Smooth muscle cell (in vitro differentiated cells): ENCODE measurements around the gene CBX6. TPM values are rescaled to one million over a fixed set of nuclear protein-coding genes. Genes with fewer than 3 reads are reported as not detected.

Experiments used
- DNase-seq: peaks from one replicate; lab custom pipeline; 2025; ENCODE audit not compliant: unreplicated experiment; lab: John Stamatoyannopoulos, UW
- H2AFZ ChIP-seq: fragments of 200-600 bp; sonication (generic); 2 replicates; pipeline ENCODE4 v1.6.0; 2016; ENCODE audit warnings: antibody characterized with exemption, low read depth, mild to moderate bottlenecking
- H3F3A ChIP-seq: fragments of 200-600 bp; sonication (generic); 2 replicates; pipeline ENCODE4 v1.6.0; 2017; ENCODE audit warnings: antibody characterized with exemption, low read depth
- H3K27ac ChIP-seq: fragments of 200-600 bp; sonication (generic); 2 replicates; pipeline ENCODE4 v1.5.1; 2016; ENCODE audit warnings: low read depth, mild to moderate bottlenecking
- H3K27me3 ChIP-seq: fragments of 200-600 bp; sonication (generic); 2 replicates; pipeline ENCODE4 v1.6.1; 2016; ENCODE audit warnings: low read depth, mild to moderate bottlenecking
- H3K36me3 ChIP-seq: fragments of 200-600 bp; sonication (generic); 2 replicates; pipeline ENCODE4 v1.5.1; 2016; ENCODE audit warnings: low read depth
- H3K4me1 ChIP-seq: fragments of 200-600 bp; sonication (generic); 2 replicates; pipeline ENCODE4 v1.5.1; 2016; ENCODE audit warnings: low read depth
- H3K4me2 ChIP-seq: fragments of 200-600 bp; sonication (generic); 2 replicates; pipeline ENCODE4 v1.6.0; 2016; ENCODE audit warnings: mild to moderate bottlenecking
- H3K4me3 ChIP-seq: fragments of 200-600 bp; sonication (generic); 2 replicates; pipeline ENCODE4 v1.5.1; 2016; ENCODE audit warnings: mild to moderate bottlenecking
- H3K79me2 ChIP-seq: fragments of 200-600 bp; sonication (generic); 2 replicates; pipeline ENCODE4 v1.6.0; 2016; ENCODE audit warnings: low read depth, mild to moderate bottlenecking
- H3K9ac ChIP-seq: fragments of 200-600 bp; sonication (generic); 2 replicates; pipeline ENCODE4 v1.6.0; 2016; ENCODE audit warnings: low read depth
- H3K9me3 ChIP-seq: fragments of 200-600 bp; sonication (generic); replicated peaks from 2 replicates; pipeline ENCODE4 v1.5.1; 2016; ENCODE audit warnings: low read depth
- H4K20me1 ChIP-seq: fragments of 200-600 bp; sonication (generic); 2 replicates; pipeline ENCODE4 v1.6.0; 2016; ENCODE audit warnings: low read depth
- WGBS: methylation state at CpG from one replicate; pipeline ENCODE4 v1.1.7; 2016; ENCODE audit warnings: low lambda C conversion rate; 5-methylcytosine and 5-hydroxymethylcytosine counted together
- polyA plus RNA-seq: library from polyadenylated mRNA; unstranded; fragments of >200 nt; fragmentation: Nextera tagmentation; extraction: Ambion mirVana; gene quantifications from 2 replicates; pipeline ENCODE4 v1.2.1, GENCODE V29; 2016
- total RNA-seq: library from RNA; depleted of rRNA; stranded (reverse); fragments of >200 nt; gene quantifications from 2 replicates; pipeline ENCODE4 v1.2.3, GENCODE V29; 2014
- TF ChIP-seq, protein P1 (sequence below): fragments of 200-600 bp; sonication (generic); IDR thresholded peaks from 2 replicates; pipeline ENCODE4 v1.5.1; 2017; ENCODE audit warnings: borderline replicate concordance, mild to moderate bottlenecking, antibody characterized with exemption; ENCODE audit not compliant: insufficient read depth, poor library complexity, severe bottlenecking

CBX6 gene
- total and polyA plus RNA-seq, 2 experiments from 2014 or later, result 11.6 to 23.9 TPM

DNA sequence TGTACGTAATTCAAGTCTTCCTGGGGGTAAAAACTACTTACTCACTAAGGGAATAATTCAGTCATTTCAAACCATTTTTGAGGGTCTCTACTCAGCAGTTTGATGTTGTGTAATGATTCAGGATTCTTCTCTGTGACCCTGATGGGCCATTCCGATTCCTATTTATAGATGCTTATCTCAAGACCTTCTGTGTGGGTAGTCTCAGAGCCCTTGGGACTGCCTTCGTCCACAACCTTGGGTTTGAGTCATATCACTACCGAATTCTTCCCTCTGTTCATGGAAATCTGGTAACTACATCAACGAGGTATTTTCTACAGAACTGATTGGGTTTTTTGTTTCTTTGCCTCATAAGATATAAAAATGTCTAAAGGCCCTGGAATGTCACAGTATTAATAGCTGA, 14.3 kb upstream of the CBX6 start:
- Histone ChIP-seq H3K4me1 (peaks cover under 1% of the 10 kb centered on the region), H3F3A (no peaks in the 10 kb centered on the region), H3K4me2 (no peak overlapping the region), H3K9ac (no peak overlapping the region), H3K27me3 (no peaks in the 10 kb centered on the region), H3K27ac (no peak overlapping the region), H2AFZ (no peak overlapping the region), H3K9me3 (no peaks in the 10 kb centered on the region), H3K36me3 (no peaks in the 10 kb centered on the region), H3K79me2 (no peaks in the 10 kb centered on the region), H3K4me3 (no peak overlapping the region), H4K20me1 (no peaks in the 10 kb centered on the region)
- DNase-seq, result no peak
- 75% methylated on average over 5 of the region's 5 CpGs for WGBS
- TF ChIP-seq, protein P1, sequence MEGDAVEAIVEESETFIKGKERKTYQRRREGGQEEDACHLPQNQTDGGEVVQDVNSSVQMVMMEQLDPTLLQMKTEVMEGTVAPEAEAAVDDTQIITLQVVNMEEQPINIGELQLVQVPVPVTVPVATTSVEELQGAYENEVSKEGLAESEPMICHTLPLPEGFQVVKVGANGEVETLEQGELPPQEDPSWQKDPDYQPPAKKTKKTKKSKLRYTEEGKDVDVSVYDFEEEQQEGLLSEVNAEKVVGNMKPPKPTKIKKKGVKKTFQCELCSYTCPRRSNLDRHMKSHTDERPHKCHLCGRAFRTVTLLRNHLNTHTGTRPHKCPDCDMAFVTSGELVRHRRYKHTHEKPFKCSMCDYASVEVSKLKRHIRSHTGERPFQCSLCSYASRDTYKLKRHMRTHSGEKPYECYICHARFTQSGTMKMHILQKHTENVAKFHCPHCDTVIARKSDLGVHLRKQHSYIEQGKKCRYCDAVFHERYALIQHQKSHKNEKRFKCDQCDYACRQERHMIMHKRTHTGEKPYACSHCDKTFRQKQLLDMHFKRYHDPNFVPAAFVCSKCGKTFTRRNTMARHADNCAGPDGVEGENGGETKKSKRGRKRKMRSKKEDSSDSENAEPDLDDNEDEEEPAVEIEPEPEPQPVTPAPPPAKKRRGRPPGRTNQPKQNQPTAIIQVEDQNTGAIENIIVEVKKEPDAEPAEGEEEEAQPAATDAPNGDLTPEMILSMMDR, result no peak

DNA sequence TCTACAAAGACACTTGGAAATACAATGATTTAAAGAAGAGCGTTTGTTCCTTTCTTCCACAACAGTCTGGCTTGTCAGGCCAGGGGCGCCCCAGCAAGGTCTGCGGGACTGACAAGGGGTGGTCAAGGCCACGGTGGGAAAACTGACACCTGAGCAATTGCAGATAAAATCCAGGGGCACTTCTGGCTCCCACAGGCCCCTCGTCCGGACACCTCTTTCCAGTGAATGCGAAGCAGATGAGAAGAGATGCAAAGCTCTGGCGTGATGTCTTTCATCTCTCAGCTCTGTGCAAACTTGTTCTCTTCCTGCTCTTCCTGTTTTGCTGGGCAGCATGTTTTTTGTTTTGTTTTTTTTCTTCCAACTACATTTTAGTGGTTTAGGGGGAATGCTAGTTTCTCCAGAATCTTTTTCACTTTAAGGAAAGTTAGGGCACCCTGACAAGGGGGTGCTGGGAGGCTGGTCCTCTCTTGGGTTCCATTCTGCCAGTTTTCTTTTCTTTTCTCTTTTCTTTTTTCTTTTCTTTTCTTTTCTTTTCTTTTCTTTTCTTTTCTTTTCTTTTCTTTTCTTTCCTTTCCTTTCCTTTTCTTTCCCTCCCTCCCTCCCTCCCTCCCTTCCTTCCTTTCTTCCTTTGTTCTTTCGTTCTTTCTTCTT, 11.1 kb upstream of the CBX6 start:
- no peak overlapping the region for H2AFZ ChIP-seq
- H3K27ac ChIP-seq, result no peak overlapping the region
- WGBS, result 62% methylated on average over 7 of the region's 9 CpGs
- no peaks in the 10 kb centered on the region for H3K9me3 ChIP-seq
- H3K27me3 ChIP-seq, result peaks cover 6% of the 10 kb centered on the region
- TF ChIP-seq, protein P1, result no peak
- H3K4me2 ChIP-seq, result no peak overlapping the region
- no peak overlapping the region for H3K9ac ChIP-seq
- no peak for DNase-seq
- H3K4me1 ChIP-seq, result peaks cover 3% of the 10 kb centered on the region
- H4K20me1 ChIP-seq, result no peaks in the 10 kb centered on the region
- H3K36me3 ChIP-seq, result no peaks in the 10 kb centered on the region
- H3K79me2 ChIP-seq, result no peaks in the 10 kb centered on the region
- no peak overlapping the region for H3K4me3 ChIP-seq
- no peaks in the 10 kb centered on the region for H3F3A ChIP-seq

DNA sequence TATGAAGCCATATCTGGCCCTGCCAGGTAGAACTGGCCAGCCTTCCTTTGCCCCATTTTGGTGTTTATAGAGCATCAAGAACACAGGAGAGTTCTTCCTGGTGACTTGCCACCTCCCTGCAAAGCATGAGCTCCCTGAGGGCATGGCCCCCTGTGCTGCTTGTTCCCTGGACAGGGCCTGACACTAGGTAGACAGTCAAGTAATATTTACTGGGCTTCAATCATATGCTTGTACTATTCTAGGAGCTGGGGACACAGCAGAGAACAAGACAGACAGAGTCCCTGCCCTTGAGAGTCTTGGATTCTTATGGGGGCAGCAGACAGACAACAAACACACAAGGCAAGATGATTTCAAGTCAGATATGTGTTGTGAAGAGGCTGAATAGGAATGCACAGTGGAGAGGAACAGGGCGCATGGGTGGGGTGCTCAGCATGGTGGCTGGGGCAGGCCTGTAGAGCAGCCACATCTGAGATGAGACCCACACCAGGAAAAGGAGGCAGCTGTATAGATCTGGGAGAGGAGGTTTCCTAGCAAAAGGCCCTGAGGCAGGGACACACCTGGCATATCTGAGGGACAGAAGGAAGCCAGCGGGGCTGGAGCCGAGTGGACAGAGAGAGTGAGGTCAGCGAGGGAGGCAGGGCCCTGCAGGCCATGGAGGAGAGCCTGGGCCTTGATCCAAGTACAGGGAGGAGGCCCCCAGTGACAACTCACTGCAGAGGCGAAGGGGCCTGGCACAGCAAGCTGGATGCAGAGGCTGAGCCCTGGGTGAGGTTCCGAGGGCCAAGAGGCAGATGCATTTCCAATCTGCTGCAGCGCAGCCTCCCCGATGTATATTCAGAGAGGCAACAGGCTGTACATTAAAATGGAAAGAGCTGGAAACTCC, 10.2 kb upstream of the CBX6 start:
- H4K20me1 ChIP-seq, result no peaks in the 10 kb centered on the region
- H3K4me2 ChIP-seq, result peak overlapping the region; percentile 62
- H3K27ac ChIP-seq, result no peak overlapping the region
- H3K4me3 ChIP-seq, result no peak overlapping the region
- peaks cover 6% of the 10 kb centered on the region for H3K27me3 ChIP-seq
- H3F3A ChIP-seq, result no peaks in the 10 kb centered on the region
- WGBS, result 79% methylated on average over 8 of the region's 8 CpGs
- no peaks in the 10 kb centered on the region for H3K36me3 ChIP-seq
- H3K4me1 ChIP-seq, result peaks cover 3% of the 10 kb centered on the region
- H3K9ac ChIP-seq, result no peak overlapping the region
- DNase-seq, result no peak
- TF ChIP-seq, protein P1, result no peak
- H3K9me3 ChIP-seq, result no peaks in the 10 kb centered on the region
- no peak overlapping the region for H2AFZ ChIP-seq
- no peaks in the 10 kb centered on the region for H3K79me2 ChIP-seq
